SJCRH30 (cell line): Measurements from ENCODE around the gene ATP6V0A1. TPM values are rescaled to one million over a fixed set of nuclear protein-coding genes. Genes with fewer than 3 reads are reported as not detected.
"Not testable (repeated sequence)": the region's sequence is repeated elsewhere in the genome, so short reads cannot be mapped to it uniquely, and the experiment has no call there.

Experiments
- DNase-seq, 2 experiments: peaks; one replicate each; pipeline ENCODE4 v3.0.0-alpha.2; 2015 to 2020
- H3K27ac ChIP-seq: fragments of 250-450 bp; sonication (Bioruptor Pico); 2 replicates; pipeline ENCODE4 v1.5.1; 2020; ENCODE audit warnings: mild to moderate bottlenecking, moderate library complexity
- H3K27me3 ChIP-seq: fragments of 250-450 bp; sonication (Bioruptor Pico); 2 replicates; pipeline ENCODE4 v1.5.1; 2020; ENCODE audit warnings: mild to moderate bottlenecking, moderate library complexity
- H3K36me3 ChIP-seq: fragments of 250-450 bp; sonication (Bioruptor Pico); 2 replicates; pipeline ENCODE4 v1.5.1; 2020; ENCODE audit warnings: mild to moderate bottlenecking, moderate library complexity
- H3K4me1 ChIP-seq: fragments of 250-450 bp; sonication (Bioruptor Pico); 2 replicates; pipeline ENCODE4 v1.5.1; 2020; ENCODE audit warnings: mild to moderate bottlenecking, moderate library complexity
- H3K4me3 ChIP-seq: fragments of 250-450 bp; sonication (Bioruptor Pico); 2 replicates; pipeline ENCODE4 v1.5.1; 2020; ENCODE audit warnings: mild to moderate bottlenecking, moderate library complexity
- H3K9me3 ChIP-seq: fragments of 250-450 bp; sonication (Bioruptor Pico); replicated peaks from 2 replicates; pipeline ENCODE4 v1.5.1; 2020; ENCODE audit warnings: mild to moderate bottlenecking, moderate library complexity
- total RNA-seq: library from RNA; depleted of rRNA; stranded (reverse); fragments of >200 nt; shearing (Covaris generic); gene quantifications from 2 replicates; pipeline ENCODE4 v1.2.3, GENCODE V29; 2014

The ATP6V0A1 gene
- total RNA-seq, 1 experiment from 2014 or later = 30.9 TPM

- not testable (repeated sequence) for H3K9me3 ChIP-seq, H3K27me3 ChIP-seq, H3K36me3 ChIP-seq, H3K4me3 ChIP-seq, DNase-seq, H3K27ac ChIP-seq
- H3K4me1 ChIP-seq = peaks cover 17% of the 10 kb centered on the region
These were observed 3.7 kb upstream of the ATP6V0A1 start for GRCh38 chr17:42454987-42455386.

GRCh38 chr17:42456223-42457106 lies 2.2 kb upstream of the ATP6V0A1 start:
- H3K4me1 ChIP-seq = peaks cover 17% of the 10 kb centered on the region
- no peaks in the 10 kb centered on the region for H3K9me3 ChIP-seq
- no peaks in the 10 kb centered on the region for H3K27me3 ChIP-seq
- 0 out of 2 replicates have a peak overlapping the region, but pooled peaks have one; percentile 6 for H3K27ac ChIP-seq
- no peak overlapping the region for H3K4me3 ChIP-seq
- H3K36me3 ChIP-seq = peaks cover 7% of the 10 kb centered on the region
- DNase-seq = peak; percentile 17 to 62

- Histone ChIP-seq H3K27me3 (no peaks in the 10 kb centered on the region), H3K27ac (no peak overlapping the region), H3K9me3 (no peaks in the 10 kb centered on the region), H3K4me1 (peaks cover 17% of the 10 kb centered on the region), H3K36me3 (peaks cover 10% of the 10 kb centered on the region), H3K4me3 (no peak overlapping the region)
- DNase-seq = no peak
These were observed 1.4 kb upstream of the ATP6V0A1 start for GRCh38 chr17:42457107-42457792.

- H3K27me3 ChIP-seq = no peaks in the 10 kb centered on the region
These were observed 650 bp downstream of the ATP6V0A1 start for GRCh38 chr17:42459256-42459800.

GRCh38 chr17:42459801-42460281 lies 1.2 kb downstream of the ATP6V0A1 start:
- Histone ChIP-seq H3K36me3 (peaks cover 12% of the 10 kb centered on the region), H3K4me3 (peak overlapping the region; percentile 73), H3K27ac (no peak overlapping the region), H3K9me3 (no peaks in the 10 kb centered on the region), H3K4me1 (peaks cover 17% of the 10 kb centered on the region), H3K27me3 (no peaks in the 10 kb centered on the region)
- DNase-seq = peak in 1 of 2 experiments; percentile 40

More at GRCh38 chr17:42459256-42459800, 650 bp downstream of the ATP6V0A1 start:
- H3K9me3 ChIP-seq = no peaks in the 10 kb centered on the region
- peak; percentile 17 to 47 for DNase-seq
- no peak overlapping the region; the same call in 1 of the 2 replicates for H3K27ac ChIP-seq
- H3K36me3 ChIP-seq = peaks cover 12% of the 10 kb centered on the region
- peak overlapping the region; percentile 73 for H3K4me3 ChIP-seq
- H3K4me1 ChIP-seq = peaks cover 17% of the 10 kb centered on the region

GRCh38 chr17:42460371-42460770 lies 1.7 kb downstream of the ATP6V0A1 start:
- Histone ChIP-seq H3K36me3 (peaks cover 12% of the 10 kb centered on the region), H3K4me1 (peaks cover 17% of the 10 kb centered on the region), H3K4me3 (no peak overlapping the region), H3K27ac (no peak overlapping the region), H3K27me3 (no peaks in the 10 kb centered on the region), H3K9me3 (no peaks in the 10 kb centered on the region)
- no peak for DNase-seq

- Histone ChIP-seq H3K27ac (no peak overlapping the region), H3K4me3 (no peak overlapping the region), H3K9me3 (no peaks in the 10 kb centered on the region), H3K36me3 (peaks cover 28% of the 10 kb centered on the region), H3K4me1 (no peaks in the 10 kb centered on the region), H3K27me3 (no peaks in the 10 kb centered on the region)
- no peak for DNase-seq
These were observed 5.3 kb downstream of the ATP6V0A1 start for GRCh38 chr17:42463976-42464400.

- H3K9me3 ChIP-seq = no peaks in the 10 kb centered on the region
- no peak overlapping the region for H3K27ac ChIP-seq
- no peak overlapping the region for H3K4me3 ChIP-seq
- peaks cover 36% of the 10 kb centered on the region for H3K36me3 ChIP-seq
- no peaks in the 10 kb centered on the region for H3K4me1 ChIP-seq
- H3K27me3 ChIP-seq = no peaks in the 10 kb centered on the region
- DNase-seq = no peak
These were observed 9.2 kb downstream of the ATP6V0A1 start for GRCh38 chr17:42467889-42468288.

GRCh38 chr17:42472709-42473521 lies 14.2 kb downstream of the ATP6V0A1 start:
- no peak for DNase-seq
- Histone ChIP-seq H3K4me1 (no peaks in the 10 kb centered on the region), H3K9me3 (no peaks in the 10 kb centered on the region), H3K4me3 (no peak overlapping the region), H3K27ac (no peak overlapping the region), H3K36me3 (peaks cover 46% of the 10 kb centered on the region), H3K27me3 (no peaks in the 10 kb centered on the region)

GRCh38 chr17:42474276-42474675 lies 15.6 kb downstream of the ATP6V0A1 start:
- peaks cover 44% of the 10 kb centered on the region for H3K36me3 ChIP-seq
- no peak overlapping the region for H3K4me3 ChIP-seq
- no peaks in the 10 kb centered on the region for H3K9me3 ChIP-seq
- H3K27me3 ChIP-seq = no peaks in the 10 kb centered on the region
- no peaks in the 10 kb centered on the region for H3K4me1 ChIP-seq
- H3K27ac ChIP-seq = no peak overlapping the region
- no peak for DNase-seq

GRCh38 chr17:42475121-42475520 lies 16.4 kb downstream of the ATP6V0A1 start:
- no peak overlapping the region for H3K27ac ChIP-seq
- H3K27me3 ChIP-seq = no peaks in the 10 kb centered on the region
- no peak for DNase-seq
- H3K4me3 ChIP-seq = no peak overlapping the region
- no peaks in the 10 kb centered on the region for H3K9me3 ChIP-seq
- H3K4me1 ChIP-seq = no peaks in the 10 kb centered on the region
- H3K36me3 ChIP-seq = peaks cover 36% of the 10 kb centered on the region

- Histone ChIP-seq H3K4me1 (no peaks in the 10 kb centered on the region), H3K9me3 (no peaks in the 10 kb centered on the region), H3K27me3 (no peaks in the 10 kb centered on the region), H3K27ac (no peak overlapping the region), H3K4me3 (no peak overlapping the region), H3K36me3 (peaks cover 29% of the 10 kb centered on the region)
- no peak for DNase-seq
These were observed 17.2 kb downstream of the ATP6V0A1 start for GRCh38 chr17:42475835-42476234.

- no peaks in the 10 kb centered on the region for H3K27me3 ChIP-seq
- DNase-seq = no peak
- peaks cover 29% of the 10 kb centered on the region for H3K36me3 ChIP-seq
- no peaks in the 10 kb centered on the region for H3K4me1 ChIP-seq
- no peak overlapping the region for H3K4me3 ChIP-seq
- H3K27ac ChIP-seq = no peak overlapping the region
- H3K9me3 ChIP-seq = no peaks in the 10 kb centered on the region
These were observed 17.7 kb downstream of the ATP6V0A1 start for GRCh38 chr17:42476411-42476810.

GRCh38 chr17:42477173-42477572 lies 18.5 kb downstream of the ATP6V0A1 start:
- DNase-seq = no peak
- H3K27me3 ChIP-seq = no peaks in the 10 kb centered on the region
- no peak overlapping the region for H3K4me3 ChIP-seq
- peaks cover 37% of the 10 kb centered on the region for H3K36me3 ChIP-seq
- H3K27ac ChIP-seq = no peak overlapping the region
- H3K4me1 ChIP-seq = no peaks in the 10 kb centered on the region
- no peaks in the 10 kb centered on the region for H3K9me3 ChIP-seq
